ENCODE results near the gene CACNG4.

CACNG4 gene

DNA sequence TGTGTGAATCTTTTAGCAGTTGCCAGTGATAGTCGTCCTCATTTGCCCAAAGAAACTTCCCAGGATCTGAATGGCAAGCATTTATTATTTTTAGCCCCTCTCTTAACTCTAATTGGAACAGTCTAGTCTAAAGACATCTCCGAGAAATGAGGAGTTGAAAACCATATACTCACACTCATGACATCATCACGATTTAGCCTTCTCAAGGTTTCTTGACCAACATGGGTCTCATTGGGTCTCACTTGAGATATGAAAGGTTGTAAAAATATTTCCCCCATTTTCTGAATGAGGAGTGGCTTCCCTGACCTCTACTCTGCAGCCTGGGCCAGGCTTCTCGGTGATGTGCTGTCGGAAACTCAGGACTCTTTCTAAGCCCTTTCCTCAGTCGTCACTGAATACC, 42.8 kb downstream of the CACNG4 start:
- no peak for DNase-seq
- no peak overlapping the region for H3K4me3 ChIP-seq (ENCODE audit: low read depth, low read length)
- no peaks in the 10 kb centered on the region for H3K9me3 ChIP-seq
- TF ChIP-seq, protein P1, sequence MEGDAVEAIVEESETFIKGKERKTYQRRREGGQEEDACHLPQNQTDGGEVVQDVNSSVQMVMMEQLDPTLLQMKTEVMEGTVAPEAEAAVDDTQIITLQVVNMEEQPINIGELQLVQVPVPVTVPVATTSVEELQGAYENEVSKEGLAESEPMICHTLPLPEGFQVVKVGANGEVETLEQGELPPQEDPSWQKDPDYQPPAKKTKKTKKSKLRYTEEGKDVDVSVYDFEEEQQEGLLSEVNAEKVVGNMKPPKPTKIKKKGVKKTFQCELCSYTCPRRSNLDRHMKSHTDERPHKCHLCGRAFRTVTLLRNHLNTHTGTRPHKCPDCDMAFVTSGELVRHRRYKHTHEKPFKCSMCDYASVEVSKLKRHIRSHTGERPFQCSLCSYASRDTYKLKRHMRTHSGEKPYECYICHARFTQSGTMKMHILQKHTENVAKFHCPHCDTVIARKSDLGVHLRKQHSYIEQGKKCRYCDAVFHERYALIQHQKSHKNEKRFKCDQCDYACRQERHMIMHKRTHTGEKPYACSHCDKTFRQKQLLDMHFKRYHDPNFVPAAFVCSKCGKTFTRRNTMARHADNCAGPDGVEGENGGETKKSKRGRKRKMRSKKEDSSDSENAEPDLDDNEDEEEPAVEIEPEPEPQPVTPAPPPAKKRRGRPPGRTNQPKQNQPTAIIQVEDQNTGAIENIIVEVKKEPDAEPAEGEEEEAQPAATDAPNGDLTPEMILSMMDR (IDR thresholded peaks at IDR 0.05; ENCODE audit: low read depth, low read length) = no peak
- H3K36me3 ChIP-seq = no peaks in the 10 kb centered on the region; the same call in 1 of the 2 replicates
- H3K4me1 ChIP-seq = no peaks in the 10 kb centered on the region
- no peaks in the 10 kb centered on the region for H3K27me3 ChIP-seq

DNA sequence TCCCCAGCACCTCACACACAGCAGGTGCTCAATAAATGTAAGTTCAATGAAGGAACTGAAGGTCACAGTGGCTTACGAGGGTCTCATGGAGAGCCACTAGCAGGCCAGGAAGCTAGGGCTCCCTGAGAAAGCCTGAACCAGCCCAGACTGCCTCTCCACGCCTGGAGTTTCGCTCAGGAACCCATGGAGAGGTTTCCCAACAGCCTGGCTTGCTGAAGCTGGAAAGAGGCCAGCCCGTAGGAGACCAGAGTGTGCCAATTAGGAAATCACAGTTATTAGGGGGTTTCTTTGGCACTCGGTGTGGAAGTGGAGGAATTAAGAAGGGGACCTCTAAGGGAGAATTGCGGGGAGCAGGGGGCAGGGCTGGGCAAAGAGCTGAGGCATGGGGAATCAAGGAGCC, 43.6 kb downstream of the CACNG4 start:
- TF ChIP-seq, protein P1 (IDR thresholded peaks at IDR 0.05; ENCODE audit: low read depth, low read length) = no peak
- Histone ChIP-seq H3K4me3 (ENCODE audit: low read depth, low read length) (no peak overlapping the region), H3K9me3 (no peaks in the 10 kb centered on the region), H3K4me1 (no peaks in the 10 kb centered on the region), H3K27me3 (no peaks in the 10 kb centered on the region), H3K36me3 (no peaks in the 10 kb centered on the region; the same call in 1 of the 2 replicates)
- no peak for DNase-seq

DNA sequence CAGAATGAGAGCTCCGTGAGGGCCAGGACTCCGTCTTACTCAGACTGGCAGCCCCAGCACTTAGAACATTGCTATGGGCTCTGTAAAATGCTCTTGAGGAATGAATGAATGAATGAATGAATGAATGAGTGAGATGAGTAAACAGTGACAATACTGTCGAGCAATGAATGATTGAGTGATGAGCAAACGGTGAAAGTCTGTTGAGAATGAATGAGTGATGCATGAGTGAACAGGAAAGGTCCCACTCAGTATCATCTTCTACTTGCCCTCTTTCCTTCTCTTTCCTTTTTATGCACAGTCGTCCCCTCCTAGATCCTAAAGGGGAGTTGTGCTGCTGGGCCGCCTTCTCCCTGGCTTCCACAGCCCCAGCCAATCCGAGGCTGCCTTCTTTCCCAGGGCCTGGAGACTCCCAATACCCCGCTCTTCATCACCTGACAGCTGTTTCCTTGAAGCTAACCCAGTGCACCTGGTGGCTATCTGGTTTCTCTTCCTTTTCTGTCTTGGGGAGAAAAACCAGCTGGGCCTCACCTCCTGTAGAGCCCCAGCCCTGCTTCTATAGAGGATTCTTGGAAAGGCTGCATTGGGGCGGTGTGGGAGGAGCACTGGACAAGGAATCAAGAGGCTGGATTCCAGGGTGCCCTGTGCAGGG, 47.1 kb downstream of the CACNG4 start:
- H3K4me1 ChIP-seq = no peaks in the 10 kb centered on the region; the same call in 1 of the 2 replicates
- H3K9me3 ChIP-seq = no peaks in the 10 kb centered on the region
- no peak overlapping the region for H3K4me3 ChIP-seq (ENCODE audit: low read depth, low read length)
- H3K36me3 ChIP-seq = no peaks in the 10 kb centered on the region; the same call in 1 of the 2 replicates
- TF ChIP-seq, protein P1 (IDR thresholded peaks at IDR 0.05; ENCODE audit: low read depth, low read length) = no peak
- no peaks in the 10 kb centered on the region for H3K27me3 ChIP-seq
- DNase-seq = no peak

DNA sequence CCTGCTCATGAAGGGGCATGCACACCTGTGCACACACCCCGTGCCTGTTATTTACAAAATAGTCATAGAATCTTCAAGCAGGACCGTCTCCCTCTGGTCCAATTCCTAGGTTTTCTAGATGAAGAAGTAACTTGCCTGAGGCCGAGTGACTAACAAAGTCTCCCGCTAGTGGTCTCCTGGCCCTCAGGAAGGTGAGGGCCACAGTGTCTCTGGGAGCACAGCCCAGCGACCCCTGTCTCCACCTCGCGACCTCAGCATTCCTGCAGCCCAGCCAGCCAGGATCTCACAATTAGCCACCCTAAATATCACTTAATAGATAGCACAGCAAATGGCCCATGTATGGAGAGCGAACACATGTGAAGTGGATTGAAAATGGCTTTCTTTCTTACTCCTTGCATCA, 49.4 kb downstream of the CACNG4 start:
- no peak overlapping the region for H3K4me3 ChIP-seq (ENCODE audit: low read depth, low read length)
- no peaks in the 10 kb centered on the region; the same call in 1 of the 2 replicates for H3K36me3 ChIP-seq
- H3K4me1 ChIP-seq = peaks cover 17% of the 10 kb centered on the region
- DNase-seq = no peak
- TF ChIP-seq, protein P1 (IDR thresholded peaks at IDR 0.05; ENCODE audit: low read depth, low read length) = no peak
- no peaks in the 10 kb centered on the region for H3K27me3 ChIP-seq
- H3K9me3 ChIP-seq = no peaks in the 10 kb centered on the region

DNA sequence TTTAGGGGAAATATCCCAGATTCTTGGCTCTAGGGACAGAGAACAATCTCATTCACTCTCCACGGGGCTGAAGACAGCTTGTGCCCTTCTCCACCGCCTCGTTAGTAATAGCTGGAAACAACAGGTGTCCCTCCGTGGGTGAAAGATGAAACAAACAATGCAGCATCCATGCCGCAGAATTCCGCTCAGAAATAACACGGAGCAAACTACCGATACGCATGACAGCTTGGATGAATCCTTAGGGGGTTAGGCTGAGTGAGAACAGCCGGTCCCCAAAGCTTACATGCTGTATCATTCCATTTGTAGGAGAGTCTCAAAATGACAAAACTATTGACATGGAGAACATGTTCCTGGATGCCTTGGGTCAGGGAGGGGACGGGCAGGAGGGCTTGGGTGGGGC, 50.5 kb downstream of the CACNG4 start:
- Histone ChIP-seq H3K4me3 (ENCODE audit: low read depth, low read length) (no peak overlapping the region), H3K36me3 (no peaks in the 10 kb centered on the region), H3K4me1 (peaks cover 28% of the 10 kb centered on the region), H3K27me3 (no peaks in the 10 kb centered on the region), H3K9me3 (no peaks in the 10 kb centered on the region)
- TF ChIP-seq, protein P1 (IDR thresholded peaks at IDR 0.05; ENCODE audit: low read depth, low read length) = no peak
- no peak for DNase-seq

DNA sequence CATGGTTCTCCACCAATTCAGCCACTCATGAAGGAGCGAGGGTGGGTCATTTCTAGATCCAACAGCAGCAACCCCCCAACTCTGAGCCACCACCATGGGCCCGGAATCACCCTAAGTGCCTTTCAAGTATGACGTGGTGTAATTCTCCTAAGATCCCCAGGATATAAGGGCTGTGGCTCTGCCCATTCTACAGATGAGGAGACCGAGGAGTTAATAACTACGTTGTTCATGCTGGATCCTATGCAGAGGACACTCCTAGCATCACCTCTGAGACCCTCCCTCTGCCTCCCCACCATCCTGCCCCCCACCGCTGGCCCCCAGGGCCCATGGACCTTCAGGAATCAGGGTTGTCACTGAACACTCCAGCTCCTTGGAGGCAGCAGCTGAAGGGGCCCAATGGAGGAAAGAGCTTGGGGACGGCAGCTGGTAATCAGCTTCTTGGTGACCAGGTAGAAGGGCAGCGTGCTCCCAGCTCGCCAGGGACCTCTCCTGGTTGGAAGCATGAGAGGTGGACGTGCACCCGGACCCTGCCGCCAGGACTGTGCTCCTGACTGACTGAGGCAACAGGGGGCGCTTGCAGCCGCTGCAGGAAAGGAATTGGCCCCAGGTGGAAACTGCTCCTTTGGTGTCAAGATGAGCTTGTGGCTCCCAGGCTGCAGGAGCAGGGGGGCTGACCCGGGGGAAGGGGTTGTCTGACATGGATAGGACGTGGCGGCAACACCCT, 51.7 kb downstream of the CACNG4 start:
- DNase-seq = no peak
- Histone ChIP-seq H3K9me3 (no peaks in the 10 kb centered on the region), H3K4me3 (ENCODE audit: low read depth, low read length) (no peak overlapping the region), H3K36me3 (no peaks in the 10 kb centered on the region; the same call in 1 of the 2 replicates), H3K27me3 (no peaks in the 10 kb centered on the region), H3K4me1 (peaks cover 38% of the 10 kb centered on the region)
- TF ChIP-seq, protein P1 (IDR thresholded peaks at IDR 0.05; ENCODE audit: low read depth, low read length) = no peak

All from BE2C (cell line).